Prostate gland (tissue), 2 donors: ENCODE data around the gene PPP4R3B.

Experiments
- CTCF ChIP-seq, 4 experiments: fragments of 200-600 bp in 2 of 4; fragments of 450-650 bp in 2 of 4; sonication (generic) in 2 of 4; IDR thresholded peaks; 1 replicate in 3 of 4; 2 replicates in 1 of 4; pipeline ENCODE4 v1.5.1; 2016 to 2019; ENCODE audit warnings: antibody characterized with exemption in 4 of 4, mild to moderate bottlenecking in 2 of 4, moderate library complexity in 2 of 4
- POLR2AphosphoS5 ChIP-seq: sonication (generic); formaldehyde crosslinking; IDR thresholded peaks from one replicate; pipeline ENCODE4 v1.6.1; 2017; ENCODE audit warnings: antibody characterized with exemption

GRCh38 chr2:55601849-55602248, 15.6 kb downstream of the PPP4R3B start:
- TF ChIP-seq CTCF (IDR thresholded peaks at IDR 0.05): no peak
- TF ChIP-seq POLR2AphosphoS5: no peak
